ENCODE results near the gene ZFR2.

Gene ZFR2

DNA sequence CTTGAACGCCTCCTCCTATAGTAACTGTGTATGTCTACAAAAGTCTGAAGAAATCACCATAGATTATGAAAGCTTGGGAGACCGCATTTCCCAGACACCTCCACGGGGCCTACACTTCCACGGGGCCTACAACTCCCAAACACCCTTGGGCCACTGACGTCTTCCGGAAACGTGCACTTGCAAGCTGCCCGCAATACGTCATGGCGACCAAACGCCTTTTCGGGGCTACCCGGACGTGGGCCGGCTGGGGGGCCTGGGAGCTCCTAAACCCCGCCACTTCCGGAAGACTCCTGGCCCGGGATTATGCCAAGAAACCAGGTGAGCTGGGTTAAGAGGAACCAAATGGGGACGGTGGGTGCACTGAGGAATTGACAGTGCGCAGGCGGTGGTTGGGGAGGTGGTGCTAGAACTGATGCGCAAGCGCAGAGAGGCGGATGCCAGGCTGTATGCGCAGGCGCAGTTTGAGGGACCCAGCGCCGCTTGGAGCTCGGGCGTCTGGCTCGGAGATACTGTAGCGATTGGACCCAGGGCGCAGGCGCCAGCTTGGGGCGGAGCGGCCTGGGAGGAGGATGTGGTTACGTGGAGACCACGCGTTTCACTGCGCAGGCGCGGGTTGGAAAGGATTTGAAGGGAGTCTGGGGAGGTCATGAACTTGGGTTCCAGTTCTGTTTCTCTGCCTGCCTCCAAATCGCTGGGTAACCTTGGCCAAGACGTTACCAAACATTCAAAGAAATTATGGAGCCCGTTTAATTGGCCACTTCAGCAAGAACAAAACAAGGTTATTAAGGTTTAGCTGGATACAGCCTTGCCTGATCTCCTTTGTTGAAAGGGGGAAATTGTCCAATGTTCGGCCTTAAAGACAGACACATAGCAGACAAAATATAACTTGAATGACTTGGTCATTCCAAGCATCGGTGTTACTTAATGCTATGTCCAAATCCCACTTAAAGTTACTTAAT lies 106.1 kb downstream of the ZFR2 start, which contains the start of gene MRPL54:
MRPL54 (plus strand) TSS at position 182 of the 959 bp plus-strand sequence; CDS start at position 201, 19 bp downstream.
- DNase-seq, result peak; percentile 99
- Histone ChIP-seq H3K9ac (ENCODE audit: low read length) (peak within 1 kb of the TSS; percentile 99), H4K5ac (ENCODE audit: low read length) (peak within 1 kb of the TSS; percentile 84), H4K8ac (ENCODE audit: low read depth, low read length) (no peak within 1 kb of the TSS), H2BK15ac (replicated peaks; ENCODE audit: low read depth) (no peak within 1 kb of the TSS), H2BK5ac (ENCODE audit: low read length) (no peak within 1 kb of the TSS), H3K79me1 (ENCODE audit: low read length) (peaks cover 4% of the 10 kb centered on the region), H3K27me3 (ENCODE audit: insufficient read depth, low read length, poor library complexity) (no peaks in the 10 kb centered on the region), H3K4me1 (ENCODE audit: control insufficient read depth, low read depth, low read length) (no peaks in the 10 kb centered on the region), H3K23ac (ENCODE audit: low read length) (no peak within 1 kb of the TSS), H3K4me3 (ENCODE audit: low read length) (peak within 1 kb of the TSS; percentile 78), H3K4ac (ENCODE audit: low read depth, low read length) (no peak within 1 kb of the TSS), H2AK5ac (ENCODE audit: low read length) (no peak within 1 kb of the TSS), H3K56ac (ENCODE audit: low read length) (peak within 1 kb of the TSS; percentile 94), H3K36me3 (ENCODE audit: control insufficient read depth, insufficient read depth, low read length) (no peaks in the 10 kb centered on the region), H3K79me2 (ENCODE audit: control insufficient read depth, insufficient read depth, low read length) (peaks cover 4% of the 10 kb centered on the region), H3K18ac (ENCODE audit: low read length) (peak within 1 kb of the TSS; percentile 75), H2BK120ac (ENCODE audit: low read depth, low read length) (no peak within 1 kb of the TSS), H3K4me2 (ENCODE audit: low read length) (peak within 1 kb of the TSS; percentile 42), H3K27ac (ENCODE audit: low read depth, low read length) (peak within 1 kb of the TSS; percentile 89)
- no CpG with 5 or more reads among the region's 47 CpGs for WGBS (ENCODE audit: extremely low coverage, insufficient coverage, low lambda C conversion rate)

DNA sequence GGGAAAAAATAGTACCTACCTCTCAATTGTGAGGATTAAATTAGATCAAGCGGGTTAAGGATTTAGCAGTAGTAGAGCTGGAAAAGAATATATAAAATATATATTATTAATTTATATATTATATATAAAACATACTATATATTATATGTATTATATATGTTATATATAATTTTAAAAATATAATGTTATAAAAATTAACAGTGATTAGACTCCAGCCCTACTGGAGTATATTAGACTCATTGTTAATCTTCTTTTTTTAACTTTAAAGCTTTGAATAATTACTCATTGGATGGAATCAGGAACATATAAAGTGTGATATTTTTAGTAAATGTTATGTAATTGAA lies 106.7 kb downstream of the ZFR2 start:
- H3K36me3 ChIP-seq (ENCODE audit: control insufficient read depth, insufficient read depth, low read length), result no peaks in the 10 kb centered on the region
- no peaks in the 10 kb centered on the region for H3K27me3 ChIP-seq (ENCODE audit: insufficient read depth, low read length, poor library complexity)
- H3K4me2 ChIP-seq (ENCODE audit: low read length), result no peak overlapping the region
- H2BK120ac ChIP-seq (ENCODE audit: low read depth, low read length), result no peak overlapping the region
- peak overlapping the region; percentile 67 for H3K56ac ChIP-seq (ENCODE audit: low read length)
- no peak overlapping the region for H2BK5ac ChIP-seq (ENCODE audit: low read length)
- no peak overlapping the region for H3K18ac ChIP-seq (ENCODE audit: low read length)
- peaks cover 4% of the 10 kb centered on the region for H3K79me2 ChIP-seq (ENCODE audit: control insufficient read depth, insufficient read depth, low read length)
- no peak overlapping the region for H3K4ac ChIP-seq (ENCODE audit: low read depth, low read length)
- no peak for DNase-seq
- H3K4me3 ChIP-seq (ENCODE audit: low read length), result no peak overlapping the region
- H3K9ac ChIP-seq (ENCODE audit: low read length), result no peak overlapping the region
- H2AK5ac ChIP-seq (ENCODE audit: low read length), result no peak overlapping the region
- no peak overlapping the region for H4K8ac ChIP-seq (ENCODE audit: low read depth, low read length)
- H2BK15ac ChIP-seq (replicated peaks; ENCODE audit: low read depth), result no peak overlapping the region
- WGBS (ENCODE audit: extremely low coverage, insufficient coverage, low lambda C conversion rate), result no CpG with 5 or more reads among the region's 1 CpG
- no peak overlapping the region for H3K23ac ChIP-seq (ENCODE audit: low read length)
- no peaks in the 10 kb centered on the region for H3K4me1 ChIP-seq (ENCODE audit: control insufficient read depth, low read depth, low read length)
- H4K5ac ChIP-seq (ENCODE audit: low read length), result no peak overlapping the region
- no peak overlapping the region for H3K27ac ChIP-seq (ENCODE audit: low read depth, low read length)
- H3K79me1 ChIP-seq (ENCODE audit: low read length), result peaks cover 4% of the 10 kb centered on the region

DNA sequence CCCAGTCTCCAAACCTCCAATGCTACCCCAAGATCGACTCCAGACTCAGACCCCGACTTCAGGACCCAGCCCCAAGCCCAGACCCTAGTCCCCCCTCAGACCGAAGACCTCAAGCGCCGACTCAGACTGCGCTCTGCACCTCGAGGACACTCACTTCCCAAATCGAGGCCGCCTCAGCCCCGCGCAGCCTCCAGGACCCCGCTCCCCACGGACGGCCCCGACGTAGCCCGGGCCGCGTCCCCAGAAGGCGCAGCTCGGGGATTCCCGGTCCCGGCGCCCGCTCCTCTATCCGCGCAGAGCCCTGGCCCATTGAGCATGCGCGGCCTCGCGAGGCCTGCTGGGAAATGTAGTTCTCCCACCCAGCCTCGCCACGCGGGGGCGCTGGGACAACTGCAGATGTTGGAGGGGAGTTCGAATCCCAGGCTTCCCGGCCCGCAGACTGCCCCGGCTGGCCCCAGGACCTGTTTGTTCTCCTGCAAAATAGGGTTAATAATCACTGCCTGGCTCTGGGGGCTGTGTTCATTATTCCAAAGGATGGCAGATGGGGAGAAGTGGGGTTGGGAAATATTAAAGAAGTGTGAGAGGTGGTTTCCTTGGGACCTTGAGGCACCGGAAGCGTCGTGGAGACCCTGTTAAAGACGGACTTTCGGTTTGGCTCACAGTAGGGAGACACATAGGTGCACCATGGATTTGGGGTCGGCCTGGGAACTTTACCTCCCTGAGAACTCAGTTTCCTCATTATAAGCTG lies 107.3 kb downstream of the ZFR2 start, which contains the start of gene APBA3:
APBA3 (minus strand) TSS at position 311 of the 748 bp plus-strand sequence. CDS start 1,428 bp downstream, outside the sequence.
- Histone ChIP-seq H3K9ac (ENCODE audit: low read length) (peak within 1 kb of the TSS; percentile 99), H3K27me3 (ENCODE audit: insufficient read depth, low read length, poor library complexity) (no peaks in the 10 kb centered on the region), H4K8ac (ENCODE audit: low read depth, low read length) (peak within 1 kb of the TSS; percentile 30), H3K4me1 (ENCODE audit: control insufficient read depth, low read depth, low read length) (no peaks in the 10 kb centered on the region), H4K5ac (ENCODE audit: low read length) (no peak within 1 kb of the TSS), H2AK5ac (ENCODE audit: low read length) (no peak within 1 kb of the TSS), H3K4me3 (ENCODE audit: low read length) (peak within 1 kb of the TSS; percentile 96), H3K18ac (ENCODE audit: low read length) (peak within 1 kb of the TSS; percentile 75), H3K27ac (ENCODE audit: low read depth, low read length) (peak within 1 kb of the TSS; percentile 89), H3K56ac (ENCODE audit: low read length) (peak within 1 kb of the TSS; percentile 99), H3K23ac (ENCODE audit: low read length) (no peak within 1 kb of the TSS), H2BK5ac (ENCODE audit: low read length) (no peak within 1 kb of the TSS), H3K36me3 (ENCODE audit: control insufficient read depth, insufficient read depth, low read length) (no peaks in the 10 kb centered on the region), H3K4me2 (ENCODE audit: low read length) (peak within 1 kb of the TSS; percentile 90), H2BK15ac (replicated peaks; ENCODE audit: low read depth) (no peak within 1 kb of the TSS), H2BK120ac (ENCODE audit: low read depth, low read length) (no peak within 1 kb of the TSS), H3K4ac (ENCODE audit: low read depth, low read length) (peak within 1 kb of the TSS; percentile 39), H3K79me1 (ENCODE audit: low read length) (peaks cover 4% of the 10 kb centered on the region), H3K79me2 (ENCODE audit: control insufficient read depth, insufficient read depth, low read length) (peaks cover 4% of the 10 kb centered on the region)
- DNase-seq, result peak; percentile 93
- no CpG with 5 or more reads among the region's 45 CpGs for WGBS (ENCODE audit: extremely low coverage, insufficient coverage, low lambda C conversion rate)

DNA sequence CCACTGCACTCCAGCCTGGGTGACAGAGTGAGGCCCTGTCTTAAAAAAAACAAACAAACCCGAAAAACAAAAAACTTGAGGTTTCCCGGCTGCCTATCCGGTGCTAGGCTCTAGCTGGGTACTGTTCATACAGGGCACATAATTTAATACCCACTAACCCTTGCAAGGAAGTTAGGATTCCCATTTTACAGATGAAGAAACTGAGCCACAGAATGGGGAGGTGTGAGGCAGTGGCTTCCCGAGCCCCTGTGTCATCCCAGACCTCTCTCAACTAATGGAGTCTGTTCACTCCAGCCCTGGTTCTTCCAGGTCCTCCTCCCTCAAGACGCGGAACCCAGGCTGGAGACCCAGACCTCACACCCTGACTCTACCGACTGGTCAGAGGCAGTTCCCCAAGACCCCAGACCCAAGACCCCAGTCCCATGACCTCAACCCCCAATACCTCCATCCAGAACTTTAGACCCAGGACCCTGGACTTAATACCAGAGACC lies 107.9 kb downstream of the ZFR2 start:
- no CpG with 5 or more reads among the region's 7 CpGs for WGBS (ENCODE audit: extremely low coverage, insufficient coverage, low lambda C conversion rate)
- no peak overlapping the region for H2BK5ac ChIP-seq (ENCODE audit: low read length)
- H3K23ac ChIP-seq (ENCODE audit: low read length), result no peak overlapping the region
- no peak overlapping the region for H2BK15ac ChIP-seq (replicated peaks; ENCODE audit: low read depth)
- H2AK5ac ChIP-seq (ENCODE audit: low read length), result no peak overlapping the region
- peak; percentile 14 for DNase-seq
- H4K8ac ChIP-seq (ENCODE audit: low read depth, low read length), result peak overlapping the region; percentile 30
- H3K18ac ChIP-seq (ENCODE audit: low read length), result no peak overlapping the region
- H3K27ac ChIP-seq (ENCODE audit: low read depth, low read length), result no peak overlapping the region
- peaks cover 4% of the 10 kb centered on the region for H3K79me1 ChIP-seq (ENCODE audit: low read length)
- no peak overlapping the region for H2BK120ac ChIP-seq (ENCODE audit: low read depth, low read length)
- no peaks in the 10 kb centered on the region for H3K4me1 ChIP-seq (ENCODE audit: control insufficient read depth, low read depth, low read length)
- H3K9ac ChIP-seq (ENCODE audit: low read length), result peak overlapping the region; percentile 99
- H3K4me2 ChIP-seq (ENCODE audit: low read length), result peak overlapping the region; percentile 90
- H3K79me2 ChIP-seq (ENCODE audit: control insufficient read depth, insufficient read depth, low read length), result peaks cover 4% of the 10 kb centered on the region
- H3K36me3 ChIP-seq (ENCODE audit: control insufficient read depth, insufficient read depth, low read length), result no peaks in the 10 kb centered on the region
- H3K4me3 ChIP-seq (ENCODE audit: low read length), result peak overlapping the region; percentile 96
- H3K4ac ChIP-seq (ENCODE audit: low read depth, low read length), result peak overlapping the region; percentile 39
- H3K56ac ChIP-seq (ENCODE audit: low read length), result peak overlapping the region; percentile 99
- no peaks in the 10 kb centered on the region for H3K27me3 ChIP-seq (ENCODE audit: insufficient read depth, low read length, poor library complexity)
- no peak overlapping the region for H4K5ac ChIP-seq (ENCODE audit: low read length)

DNA sequence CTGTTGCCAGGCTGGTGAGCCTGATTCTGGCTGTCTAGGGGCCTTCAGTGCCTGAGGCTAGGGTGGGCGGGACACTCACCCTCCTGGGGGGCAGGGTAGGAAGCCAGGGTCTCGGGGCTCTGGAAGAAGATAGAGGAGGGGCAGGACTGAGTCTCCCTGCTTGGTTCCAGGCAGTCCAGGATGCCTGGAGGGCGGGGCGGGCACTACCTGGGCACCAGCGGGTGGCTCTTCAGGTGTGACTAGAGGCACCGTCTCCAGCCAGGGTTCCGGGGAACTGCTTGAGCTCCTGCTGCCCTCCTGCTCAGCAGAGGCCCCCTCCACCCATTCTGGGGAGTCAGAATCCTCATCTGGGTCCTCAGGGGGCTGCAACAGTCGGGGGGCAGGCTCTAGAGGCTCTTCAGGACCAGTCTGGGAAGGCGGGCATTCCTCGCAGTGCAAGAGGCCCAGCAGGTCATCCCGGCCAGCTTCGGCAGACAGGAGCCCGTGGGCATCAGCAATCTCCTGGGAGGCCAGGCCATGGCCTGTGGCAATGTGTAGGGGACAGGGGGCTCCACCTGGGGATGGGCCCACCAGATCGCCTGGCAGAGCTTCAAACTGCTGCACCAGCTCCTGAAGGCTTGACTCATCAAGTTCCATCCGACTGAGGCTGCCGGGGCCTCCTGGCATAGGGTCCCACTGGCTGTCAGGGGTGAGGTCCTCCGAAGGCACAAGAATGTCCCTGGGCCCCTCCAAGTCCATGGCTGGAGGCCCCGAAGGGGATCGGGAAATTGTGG lies 109.2 kb downstream of the ZFR2 start:
- Histone ChIP-seq H3K4ac (ENCODE audit: low read depth, low read length) (no peak overlapping the region), H2AK5ac (ENCODE audit: low read length) (no peak overlapping the region), H3K27me3 (ENCODE audit: insufficient read depth, low read length, poor library complexity) (no peaks in the 10 kb centered on the region), H2BK120ac (ENCODE audit: low read depth, low read length) (no peak overlapping the region), H3K4me2 (ENCODE audit: low read length) (no peak overlapping the region), H3K4me1 (ENCODE audit: control insufficient read depth, low read depth, low read length) (no peaks in the 10 kb centered on the region), H3K36me3 (ENCODE audit: control insufficient read depth, insufficient read depth, low read length) (no peaks in the 10 kb centered on the region), H3K18ac (ENCODE audit: low read length) (no peak overlapping the region), H3K79me2 (ENCODE audit: control insufficient read depth, insufficient read depth, low read length) (peaks cover 4% of the 10 kb centered on the region), H4K5ac (ENCODE audit: low read length) (no peak overlapping the region), H3K56ac (ENCODE audit: low read length) (no peak overlapping the region), H2BK5ac (ENCODE audit: low read length) (no peak overlapping the region), H3K9ac (ENCODE audit: low read length) (no peak overlapping the region), H2BK15ac (replicated peaks; ENCODE audit: low read depth) (no peak overlapping the region), H3K23ac (ENCODE audit: low read length) (no peak overlapping the region), H3K79me1 (ENCODE audit: low read length) (peaks cover 4% of the 10 kb centered on the region), H3K27ac (ENCODE audit: low read depth, low read length) (no peak overlapping the region), H3K4me3 (ENCODE audit: low read length) (no peak overlapping the region), H4K8ac (ENCODE audit: low read depth, low read length) (no peak overlapping the region)
- DNase-seq, result no peak
- WGBS (ENCODE audit: extremely low coverage, insufficient coverage, low lambda C conversion rate), result no CpG with 5 or more reads among the region's 19 CpGs
